Hepatocyte (in vitro differentiated cells): ENCODE data around the gene CNTNAP2.

Source experiments
- CTCF ChIP-seq: fragments of 200-600 bp; sonication (generic); IDR thresholded peaks from 2 replicates; pipeline ENCODE4 v1.5.1; 2016; ENCODE audit warnings: antibody characterized with exemption, mild to moderate bottlenecking; ENCODE audit not compliant: poor library complexity
- EZH2 ChIP-seq: fragments of 200-600 bp; sonication (generic); IDR thresholded peaks from 2 replicates; pipeline ENCODE4 v1.6.1; 2016; ENCODE audit warnings: antibody characterized with exemption, mild to moderate bottlenecking, borderline replicate concordance
- EZH2phosphoT487 ChIP-seq: fragments of 200-600 bp; sonication (generic); IDR thresholded peaks from one replicate; pipeline ENCODE4 v1.6.1; 2018; ENCODE audit warnings: antibody characterized with exemption, mild to moderate bottlenecking, low read depth, moderate library complexity; ENCODE audit not compliant: unreplicated experiment, severe bottlenecking

- TF ChIP-seq CTCF (no peak), EZH2 (no peak), EZH2phosphoT487 (no peak)
These were observed 2348.3 kb downstream of the CNTNAP2 start for GRCh38 chr7:148464947-148465346.
